GM12878 (cell line): ENCODE measurements around the gene SLC26A11. TPM values are rescaled to one million over a fixed set of nuclear protein-coding genes. Genes with fewer than 3 reads are reported as not detected.

ENCODE experiments used
- ATAC-seq: fragments of 200-7000 bp; cut with Tn5 transposase; 3 replicates; pipeline ENCODE4 v1.9.1; 2020; ENCODE audit warnings: mild to moderate bottlenecking, moderate library complexity
- BruUV-seq: library from RNA; stranded (reverse); fragments of 400-500 nt; replicated peaks from 2 replicates; lab custom pipeline; 2021; lab: Mats Ljungman, UMichigan
- CTCF ChIA-PET: fragments of 300-600 bp; sonication (Branson Sonifier 250); formaldehyde crosslinking; extraction: SDS; loops from one replicate; lab custom pipeline; 2021; ENCODE audit warnings: inconsistent platforms; lab: Yijun Ruan, JAX
- POLR2A ChIA-PET: fragments of 350-600 bp; formaldehyde crosslinking; extraction: SDS; loops from one replicate; lab custom pipeline; 2021; ENCODE audit warnings: inconsistent platforms; lab: Charles Lee
- RAD21 ChIA-PET: fragments of 300-600 bp; sonication (Branson Sonifier 250); formaldehyde crosslinking; loops from one replicate; lab custom pipeline; 2023; ENCODE audit warnings: antibody characterized with exemption; ENCODE audit not compliant: unreplicated experiment; lab: Charles Lee
- SMC1A ChIA-PET: fragments of 300-600 bp; sonication (Branson Sonifier 250); formaldehyde crosslinking; loops from one replicate; lab custom pipeline; 2023; ENCODE audit not compliant: unreplicated experiment, uncharacterized antibody; lab: Charles Lee
- DNase-seq: peaks from one replicate; pipeline ENCODE4 v3.0.0-alpha.2; 2011; ENCODE audit warnings: low read depth, low spot score
- FAIRE-seq: peaks from 3 replicates; lab custom pipeline; 2011; peaks lifted over from hg19 to GRCh38; lab: Jason Lieb, UNC
- H2AFZ ChIP-seq: 2 replicates; pipeline ENCODE4 v1.6.0; 2011; ENCODE audit warnings: low read depth, low read length, control low read depth; ENCODE audit not compliant: control insufficient read depth
- H3K27ac ChIP-seq: 2 replicates; pipeline ENCODE4 v1.5.1; 2011; ENCODE audit warnings: control low read depth; ENCODE audit not compliant: control insufficient read depth, insufficient read depth
- H3K27me3 ChIP-seq, 2 experiments: replicated peaks in 1 of 2; 2 replicates each; pipeline versions ENCODE4 v1.6.0 to v1.6.1; 2011; ENCODE audit warnings: low read length in 1 of 2; ENCODE audit not compliant: control insufficient read depth in 2 of 2, insufficient read depth in 2 of 2
- H3K36me3 ChIP-seq, 2 experiments: 2 replicates each; pipeline ENCODE4 v1.5.1; 2011; ENCODE audit warnings: low read length in 1 of 2; ENCODE audit not compliant: control insufficient read depth in 2 of 2, insufficient read depth in 2 of 2
- H3K4me1 ChIP-seq: 2 replicates; pipeline ENCODE4 v1.6.1; 2011; ENCODE audit warnings: mild to moderate bottlenecking, low read length, moderate library complexity, mixed read lengths; ENCODE audit not compliant: control insufficient read depth, insufficient read depth
- H3K4me2 ChIP-seq: 2 replicates; pipeline ENCODE4 v1.6.0; 2011; ENCODE audit warnings: control low read depth; ENCODE audit not compliant: control insufficient read depth, insufficient read depth
- H3K4me3 ChIP-seq: fragments of 200-600 bp; sonication (generic); 2 replicates; pipeline ENCODE4 v1.5.1; 2016
- H3K79me2 ChIP-seq: 2 replicates; pipeline ENCODE4 v1.6.0; 2011; ENCODE audit warnings: low read length; ENCODE audit not compliant: control insufficient read depth, insufficient read depth
- H3K9ac ChIP-seq: 2 replicates; pipeline ENCODE4 v1.8.0; 2011; ENCODE audit warnings: low read length, control low read depth, mixed read lengths; ENCODE audit not compliant: control insufficient read depth, insufficient read depth
- H3K9me3 ChIP-seq: replicated peaks from 3 replicates; pipeline ENCODE4 v1.5.1; 2011; ENCODE audit warnings: mild to moderate bottlenecking, low read length; ENCODE audit not compliant: control insufficient read depth, insufficient read depth
- H4K20me1 ChIP-seq: 2 replicates; pipeline ENCODE4 v1.6.0; 2011; ENCODE audit not compliant: control insufficient read depth, insufficient read depth
- CBX3 ChIP-seq: fragments of 200-600 bp; sonication (generic); IDR thresholded peaks from 2 replicates; pipeline ENCODE4 v1.6.1; 2016; ENCODE audit warnings: low read depth, borderline replicate concordance
- CHD4 ChIP-seq: fragments of 200-600 bp; sonication (generic); IDR thresholded peaks from 2 replicates; pipeline ENCODE4 v1.6.1; 2016; ENCODE audit warnings: mild to moderate bottlenecking
- DPF2 ChIP-seq: fragments of 450-650 bp; IDR thresholded peaks from 2 replicates; pipeline ENCODE4 v1.6.1; 2017; ENCODE audit warnings: mild to moderate bottlenecking
- EP300 ChIP-seq, 2 experiments: fragments of 150-350 bp in 1 of 2; IDR thresholded peaks; 2 replicates each; pipeline ENCODE4 v1.6.1; 2011 to 2012; ENCODE audit warnings: low read depth in 2 of 2, low read length in 2 of 2, borderline replicate concordance in 1 of 2, improper control_type of control experiment in 1 of 2, inconsistent platforms in 1 of 2; ENCODE audit not compliant: control insufficient read depth in 1 of 2
- EZH2 ChIP-seq: IDR thresholded peaks from 2 replicates; pipeline ENCODE4 v1.6.1; 2012; ENCODE audit warnings: low read depth, mild to moderate bottlenecking, control low read depth, inconsistent platforms, low read length, borderline replicate concordance; ENCODE audit not compliant: control insufficient read depth
- RELA ChIP-seq: fragments of 450-650 bp; IDR thresholded peaks from 2 replicates; pipeline ENCODE4 v1.8.0; 2014; ENCODE audit warnings: borderline replicate concordance; ENCODE audit not compliant: partially characterized antibody
- RUNX3 ChIP-seq: IDR thresholded peaks from 2 replicates; pipeline ENCODE4 v1.6.1; 2012; ENCODE audit warnings: low read length, inconsistent platforms
- TARDBP ChIP-seq: IDR thresholded peaks from 2 replicates; pipeline ENCODE4 v1.6.1; 2016; ENCODE audit warnings: borderline replicate concordance
- ZNF217 ChIP-seq: fragments of 450-650 bp; IDR thresholded peaks from 2 replicates; pipeline ENCODE4 v1.6.1; 2017; ENCODE audit warnings: antibody characterized with exemption, mild to moderate bottlenecking
- WGBS: methylation state at CpG from one replicate; pipeline ENCODE4 v1.1.6; 2016; ENCODE audit warnings: low lambda C conversion rate; ENCODE audit not compliant: insufficient replicate concordance, insufficient coverage; ENCODE audit errors: missing lambda C conversion rate; 5-methylcytosine and 5-hydroxymethylcytosine counted together
- in situ Hi-C: fragments of 300-500 bp; cut with MboI; formaldehyde crosslinking; loops from 9 replicates; pipeline ENCODE4 v1.14.3; 2018; ENCODE audit warnings: mixed read lengths
- intact Hi-C: fragments of 100-400 bp; cut with micrococcal nuclease; formaldehyde crosslinking; loops from one replicate; pipeline ENCODE4 v1.14.2; 2022; ENCODE audit not compliant: unreplicated experiment
- polyA plus RNA-seq, 11 experiments: library from polyadenylated mRNA; depleted of rRNA in 4 of 11; unstranded in 6 of 11; stranded (reverse) in 5 of 11; fragments of >200 nt; fragmentation: Nextera tagmentation in 4 of 11; fragmentation: Illumina TruSeq in 1 of 11; extraction: Ambion mirVana in 4 of 11; extraction: Trizol in 1 of 11; gene quantifications; 1 replicate in 1 of 11; 2 replicates in 10 of 11; pipeline versions ENCODE4 v1.2.1 to v1.2.3, GENCODE V29; 2011 to 2016; ENCODE audit warnings: inconsistent platforms in 2 of 11, missing spikeins in 2 of 11, low read depth in 1 of 11
- total RNA-seq, 4 experiments: library from RNA; depleted of rRNA in 3 of 4; stranded (reverse); fragments of >200 nt in 3 of 4; fragmentation: Illumina TruSeq in 1 of 4; extraction: Trizol in 1 of 4; gene quantifications; 2 replicates each; pipeline versions ENCODE4 v1.2.1 to v1.2.3, GENCODE V29; 2013 to 2021
- TF ChIP-seq, protein P1 (sequence below): IDR thresholded peaks from 2 replicates; pipeline ENCODE4 v1.6.1; 2011; ENCODE audit warnings: low read depth, mild to moderate bottlenecking, low read length, moderate library complexity, borderline replicate concordance; ENCODE audit errors: extremely low read depth
- TF ChIP-seq, protein P2 (sequence below): IDR thresholded peaks from 2 replicates; pipeline ENCODE4 v1.6.1; 2012; ENCODE audit warnings: low read length, inconsistent platforms

SLC26A11 gene
- total and polyA plus RNA-seq, 10 of the 15 experiments (the other 5 are each of a cell fraction or from before 2014, with no cell fraction given), result 0.05 to 4.1 (median 1.2) TPM; not detected in 1

DNA sequence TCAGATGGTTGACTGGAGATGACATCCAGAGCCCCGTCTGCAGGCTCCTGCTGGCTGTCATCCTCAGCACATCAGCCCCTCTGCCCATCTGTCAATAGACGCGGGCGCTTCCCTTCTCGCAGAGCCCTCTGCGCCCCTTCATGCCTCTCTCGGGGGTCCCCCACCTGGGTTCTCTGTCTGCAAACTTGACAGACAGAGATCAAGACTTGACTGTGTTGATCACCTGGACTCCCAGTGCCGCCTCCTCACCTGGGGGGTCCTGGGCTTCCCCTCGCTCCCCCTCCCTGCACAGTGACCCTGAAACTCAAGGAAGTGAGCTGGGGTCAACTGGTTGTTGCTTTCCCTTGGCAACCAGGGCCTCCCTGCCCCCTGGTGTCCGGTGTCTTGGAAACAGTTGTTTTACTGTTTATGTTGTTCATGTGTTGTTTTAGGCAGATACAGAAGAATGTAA lies 72.3 kb downstream of the SLC26A11 start:
- 95% methylated on average over 10 of the region's 10 CpGs for WGBS
- Histone ChIP-seq H3K4me1 (no peaks in the 10 kb centered on the region), H3K27me3 (no peaks in the 10 kb centered on the region), H3K4me2 (no peak overlapping the region), H4K20me1 (no peaks in the 10 kb centered on the region), H3K27ac (no peak overlapping the region), H3K36me3 (peaks cover 41 to 48% of the 10 kb centered on the region in 2 experiments), H3K9ac (no peak overlapping the region), H3K79me2 (no peaks in the 10 kb centered on the region), H3K4me3 (no peak overlapping the region), H2AFZ (no peak overlapping the region), H3K9me3 (no peaks in the 10 kb centered on the region)
- SMC1A ChIA-PET, result no interaction called here
- no TSS peak for BruUV-seq
- ATAC-seq (no peak), DNase-seq (no peak), FAIRE-seq (no peak)
- CTCF ChIA-PET, result interaction anchor here (1.1 kb wide), 1 partner anchor 97 kb away, joined by 4 read pairs; no protein-coding TSS in a partner anchor
- intact Hi-C loops (no loop called here), in situ Hi-C loops (no loop called here)
- RAD21 ChIA-PET, result interaction anchor here (1.2 kb wide), 1 partner anchor 96 kb away, joined by 3 read pairs; no protein-coding TSS in a partner anchor
- POLR2A ChIA-PET, result no interaction called here
- TF ChIP-seq, protein P1, sequence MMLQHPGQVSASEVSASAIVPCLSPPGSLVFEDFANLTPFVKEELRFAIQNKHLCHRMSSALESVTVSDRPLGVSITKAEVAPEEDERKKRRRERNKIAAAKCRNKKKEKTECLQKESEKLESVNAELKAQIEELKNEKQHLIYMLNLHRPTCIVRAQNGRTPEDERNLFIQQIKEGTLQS, result no peak
- no peak for TF ChIP-seq DPF2
- no peak for TF ChIP-seq CBX3
- no peak for TF ChIP-seq TARDBP
- no peak for TF ChIP-seq ZNF217
- no peak for TF ChIP-seq EZH2
- no peak for TF ChIP-seq EP300 (IDR thresholded peaks at IDR 0.05; ENCODE audit: borderline replicate concordance in 1 of 2, control insufficient read depth in 1 of 2, low read depth in 2 of 2, low read length in 2 of 2)
- TF ChIP-seq, protein P2, sequence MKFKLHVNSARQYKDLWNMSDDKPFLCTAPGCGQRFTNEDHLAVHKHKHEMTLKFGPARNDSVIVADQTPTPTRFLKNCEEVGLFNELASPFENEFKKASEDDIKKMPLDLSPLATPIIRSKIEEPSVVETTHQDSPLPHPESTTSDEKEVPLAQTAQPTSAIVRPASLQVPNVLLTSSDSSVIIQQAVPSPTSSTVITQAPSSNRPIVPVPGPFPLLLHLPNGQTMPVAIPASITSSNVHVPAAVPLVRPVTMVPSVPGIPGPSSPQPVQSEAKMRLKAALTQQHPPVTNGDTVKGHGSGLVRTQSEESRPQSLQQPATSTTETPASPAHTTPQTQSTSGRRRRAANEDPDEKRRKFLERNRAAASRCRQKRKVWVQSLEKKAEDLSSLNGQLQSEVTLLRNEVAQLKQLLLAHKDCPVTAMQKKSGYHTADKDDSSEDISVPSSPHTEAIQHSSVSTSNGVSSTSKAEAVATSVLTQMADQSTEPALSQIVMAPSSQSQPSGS, result no peak
- TF ChIP-seq RELA, result no peak
- TF ChIP-seq RUNX3, result no peak
- no peak for TF ChIP-seq CHD4
